Activated naive CD4-positive, alpha-beta T cell (primary cell): ENCODE data around the gene KCNJ9.

Experiments
- DNase-seq, 4 experiments: peaks; one replicate each; lab custom pipeline; 2025; lab: John Stamatoyannopoulos, UW

KCNJ9 gene

DNA sequence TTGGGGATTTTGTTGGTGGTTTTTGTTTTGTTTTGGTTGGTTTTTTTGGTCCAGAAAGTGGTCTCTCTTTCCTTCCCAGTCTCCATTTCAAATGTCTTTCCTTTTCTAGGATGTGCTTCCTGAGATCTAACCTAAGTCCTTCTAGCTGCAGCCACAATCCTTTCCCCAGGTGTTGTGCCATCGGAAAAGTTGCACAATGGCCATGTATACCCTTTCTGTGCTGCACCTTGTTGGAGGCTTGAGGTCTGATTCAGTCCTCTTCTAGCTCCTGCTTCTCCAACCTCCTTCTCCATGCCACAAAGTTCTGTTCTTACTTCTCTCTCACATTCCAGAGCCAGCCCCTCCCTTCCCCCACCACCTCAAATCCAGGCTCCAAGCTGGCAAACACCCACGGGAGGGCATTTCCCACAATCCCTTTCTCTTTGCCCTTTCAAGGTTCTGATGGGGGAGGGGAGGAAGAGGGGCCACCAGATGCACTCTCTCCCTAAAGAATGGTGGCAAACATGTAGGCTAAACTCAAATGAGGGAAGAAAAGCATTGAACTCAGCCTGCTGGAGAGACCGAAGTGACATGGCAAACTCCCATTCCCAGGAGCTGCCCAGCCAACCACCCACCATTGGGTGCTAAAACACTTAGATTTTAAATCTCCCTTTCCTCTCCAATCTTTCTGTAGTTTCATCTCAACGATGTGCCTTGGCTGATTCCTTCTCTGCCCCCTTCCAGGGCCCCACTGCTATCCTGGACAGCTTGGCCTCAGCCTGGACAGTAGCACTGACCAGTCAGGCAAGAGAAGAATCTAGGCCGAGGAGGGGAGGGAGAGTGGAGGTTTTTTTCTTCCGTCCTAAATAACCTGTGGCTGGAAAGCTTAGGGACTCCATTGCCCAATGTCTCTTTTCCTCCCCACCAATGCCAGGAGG, 14.3 kb upstream of the KCNJ9 start:
- no peak for DNase-seq

DNA sequence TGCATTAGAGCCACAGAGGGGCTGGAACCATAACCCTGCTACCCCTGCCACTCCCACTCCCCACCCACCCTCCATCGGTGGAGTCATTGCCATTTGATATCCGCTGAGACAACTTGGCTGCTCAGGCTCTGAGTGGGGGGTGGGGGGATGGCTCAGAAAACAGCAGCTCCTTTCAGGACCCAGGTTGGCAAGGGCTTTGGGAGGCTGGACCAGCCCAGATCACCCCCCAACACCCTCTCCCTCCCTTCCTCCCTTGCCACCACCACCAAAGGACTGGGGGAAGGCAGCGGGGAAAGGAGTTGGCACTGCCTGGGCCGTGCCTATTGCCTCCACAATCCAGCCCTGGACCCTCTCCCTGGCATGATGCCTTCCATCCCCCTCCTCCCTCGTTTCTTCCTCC, 13.1 kb upstream of the KCNJ9 start:
- DNase-seq, result no peak

DNA sequence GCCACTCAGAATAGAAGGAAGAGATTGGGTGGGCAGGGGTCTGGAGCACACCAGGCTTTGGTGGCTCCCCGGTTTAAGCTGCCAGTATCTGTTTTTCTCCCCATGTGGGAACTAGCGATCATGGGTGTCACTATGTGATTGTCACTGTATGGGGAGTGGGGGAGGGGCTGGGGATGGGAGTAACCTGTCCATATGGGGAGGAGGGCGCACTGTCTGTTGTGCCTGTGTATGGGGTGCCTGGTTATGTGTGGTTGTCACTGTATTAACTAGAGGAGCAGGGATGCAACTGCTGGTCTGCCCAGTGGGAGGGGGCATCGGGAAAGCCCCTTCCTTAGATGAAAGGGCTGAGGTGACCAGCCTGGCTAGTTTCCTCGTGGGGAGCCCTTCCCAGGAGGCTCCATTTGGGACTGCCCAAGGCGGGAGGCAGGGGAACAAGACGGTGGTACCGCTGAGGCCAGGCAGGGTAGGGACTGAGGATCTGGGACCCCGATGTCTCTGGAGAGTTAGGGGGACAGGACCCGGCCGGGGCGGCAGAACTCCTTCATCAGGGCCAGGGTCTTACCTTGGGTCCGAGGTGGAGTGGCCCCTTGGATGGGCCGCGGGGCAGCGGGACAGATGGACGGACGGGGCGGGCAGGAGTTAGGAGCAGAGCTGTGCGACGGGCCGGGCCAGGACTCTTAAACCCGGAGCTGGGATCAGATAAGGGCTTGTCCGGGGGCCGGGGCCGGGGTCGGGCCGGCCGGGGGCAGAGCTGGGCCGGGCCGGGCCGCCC, 11.7 kb upstream of the KCNJ9 start, which contains the start of gene KCNJ10:
Gene KCNJ10, minus strand, starts transcription at position 701 of the 772 bp plus-strand sequence. CDS start 27,628 bp downstream, outside the sequence.
- no peak for DNase-seq

DNA sequence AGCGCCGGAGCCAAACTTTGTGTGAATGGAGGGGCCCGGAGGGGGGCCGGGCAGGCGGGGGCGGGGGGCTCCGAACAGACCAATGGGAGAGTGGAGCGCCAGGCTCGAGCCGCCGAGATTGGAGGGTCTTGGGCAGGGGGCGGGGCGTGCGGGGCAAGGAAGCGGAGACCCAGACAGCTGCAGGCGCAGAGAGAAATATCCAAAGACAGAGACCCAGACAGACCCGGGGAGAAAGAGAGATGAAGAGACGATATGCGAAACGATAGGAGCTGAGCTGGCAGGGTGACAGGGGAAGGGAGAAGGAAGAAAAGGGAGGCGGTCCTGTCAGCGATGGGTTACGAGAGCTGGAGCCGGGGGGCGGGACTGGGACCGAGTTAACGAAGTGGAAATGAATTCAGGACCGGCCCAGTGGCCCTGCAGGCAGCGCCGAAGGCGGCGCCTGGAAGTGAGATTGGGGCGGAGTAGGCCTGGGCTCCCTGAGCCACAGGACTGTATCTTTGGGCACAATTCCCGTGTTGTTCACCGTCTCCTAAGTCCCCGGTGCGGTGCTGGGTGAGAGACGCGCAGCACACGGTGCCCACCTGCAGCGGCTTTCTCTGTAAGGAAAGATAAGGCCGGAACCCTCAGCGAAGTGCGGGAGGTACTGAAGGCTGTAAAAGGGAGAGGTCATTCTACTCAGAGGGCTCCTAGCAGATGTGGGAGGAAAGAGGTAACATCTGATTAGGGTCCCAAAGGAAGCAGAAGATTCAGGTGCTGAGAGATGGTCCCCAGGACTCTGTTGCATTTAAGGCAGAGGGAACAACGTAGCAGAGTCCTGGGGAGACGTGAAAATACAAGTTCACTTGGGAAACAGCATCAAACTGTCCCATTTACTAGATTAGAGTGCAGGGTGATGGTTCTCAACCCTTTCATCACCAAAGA, 10.8 kb upstream of the KCNJ9 start:
- peak; percentile 20 to 78 (median 45) for DNase-seq

GRCh38 chr1:160071289-160071688, 10.0 kb upstream of the KCNJ9 start:
- DNase-seq, result no peak

- DNase-seq, result no peak
Observed at GRCh38 chr1:160074865-160075264, 6.5 kb upstream of the KCNJ9 start.

DNA sequence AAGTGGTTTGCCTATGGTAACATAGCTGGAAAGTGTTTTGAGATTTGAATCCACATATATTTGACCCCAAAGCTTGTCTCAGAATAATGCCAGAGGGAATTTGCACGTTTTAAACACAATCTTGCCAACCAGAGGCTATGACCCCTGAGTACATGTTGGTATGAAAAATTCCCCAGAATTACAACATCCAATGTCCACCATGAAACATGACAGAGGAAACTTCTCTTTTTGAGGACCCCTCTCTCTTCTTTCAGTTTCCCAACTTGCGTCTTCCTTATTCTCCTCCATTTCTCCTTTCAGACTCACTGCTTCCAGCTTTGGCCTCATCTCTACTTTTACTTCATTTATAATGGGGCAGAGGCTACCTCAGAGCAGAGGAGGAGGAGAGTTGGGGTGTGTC, 5.5 kb upstream of the KCNJ9 start:
- DNase-seq, result no peak

- no peak for DNase-seq
Observed at GRCh38 chr1:160076295-160076694, 5.0 kb upstream of the KCNJ9 start.

DNA sequence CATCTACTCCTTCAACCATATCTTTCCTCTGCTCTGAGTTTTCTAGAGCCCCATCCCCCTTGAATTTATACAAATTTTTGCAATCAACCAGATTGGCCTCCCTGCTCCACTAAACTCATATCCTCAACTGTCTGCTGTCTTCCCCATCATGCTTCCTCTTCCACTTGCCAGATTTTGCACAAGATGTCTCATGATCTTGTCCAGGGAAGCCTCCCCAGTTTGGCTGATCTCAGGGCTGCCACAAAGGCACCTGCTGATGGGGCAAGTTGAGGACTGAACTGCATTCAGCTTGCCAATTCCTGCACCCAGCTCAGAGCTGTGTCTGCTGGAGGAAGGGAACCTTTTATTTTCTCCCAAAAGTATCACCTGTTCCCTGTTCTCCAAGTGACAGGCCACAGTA, 3.9 kb upstream of the KCNJ9 start:
- DNase-seq, result no peak

DNA sequence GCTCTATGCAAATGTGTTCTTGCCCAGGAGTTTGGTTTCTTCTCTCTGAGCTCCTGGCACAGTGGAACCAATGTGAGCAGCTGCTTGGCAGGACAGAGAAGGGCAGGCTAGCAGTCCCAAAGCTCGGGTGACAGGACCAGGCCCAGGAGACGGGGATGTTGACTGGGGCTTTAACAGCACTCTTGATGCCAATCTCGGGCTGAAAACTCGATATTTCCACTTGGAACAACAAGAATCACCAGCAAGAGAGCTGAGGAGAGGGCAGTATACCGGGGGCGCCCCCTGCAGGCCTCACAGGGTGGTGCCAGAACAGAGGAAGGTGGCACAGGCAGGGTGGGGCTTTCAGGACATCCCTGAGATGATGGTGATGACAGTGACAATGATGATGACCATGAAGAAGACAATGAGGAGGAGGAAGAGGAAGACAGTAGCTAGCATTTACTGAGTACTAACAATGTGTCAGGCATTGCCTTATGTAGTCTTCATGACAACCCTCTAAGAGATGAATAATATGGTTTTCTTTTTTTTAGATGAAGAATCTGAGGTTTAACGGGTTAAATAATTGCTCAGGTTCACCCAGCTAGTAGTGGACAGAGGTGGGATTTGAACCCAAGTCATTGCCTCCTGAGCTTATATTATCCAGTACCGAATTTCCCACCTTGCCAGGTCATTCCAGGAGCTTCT, 2.7 kb upstream of the KCNJ9 start:
- peak in 2 of 4 experiments; percentile 15 to 45 for DNase-seq

DNA sequence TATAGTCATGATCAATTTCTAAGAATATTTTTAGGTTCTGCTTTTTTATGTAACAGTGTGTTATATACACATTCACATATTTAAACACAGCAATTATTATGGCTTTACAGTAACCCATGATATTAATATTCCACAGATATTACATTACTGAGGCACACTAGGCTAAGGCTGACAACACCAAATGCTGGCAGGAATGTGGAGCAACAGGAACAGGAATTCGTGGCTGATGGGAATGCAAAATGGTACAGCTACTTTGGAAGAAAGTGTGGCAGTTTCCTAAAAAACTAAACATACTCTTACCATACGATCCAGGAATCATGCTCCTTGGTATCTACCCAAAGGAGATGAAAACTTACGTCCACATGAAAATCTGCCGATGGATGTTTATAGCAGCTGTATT, 1.9 kb upstream of the KCNJ9 start:
- DNase-seq, result no peak

DNA sequence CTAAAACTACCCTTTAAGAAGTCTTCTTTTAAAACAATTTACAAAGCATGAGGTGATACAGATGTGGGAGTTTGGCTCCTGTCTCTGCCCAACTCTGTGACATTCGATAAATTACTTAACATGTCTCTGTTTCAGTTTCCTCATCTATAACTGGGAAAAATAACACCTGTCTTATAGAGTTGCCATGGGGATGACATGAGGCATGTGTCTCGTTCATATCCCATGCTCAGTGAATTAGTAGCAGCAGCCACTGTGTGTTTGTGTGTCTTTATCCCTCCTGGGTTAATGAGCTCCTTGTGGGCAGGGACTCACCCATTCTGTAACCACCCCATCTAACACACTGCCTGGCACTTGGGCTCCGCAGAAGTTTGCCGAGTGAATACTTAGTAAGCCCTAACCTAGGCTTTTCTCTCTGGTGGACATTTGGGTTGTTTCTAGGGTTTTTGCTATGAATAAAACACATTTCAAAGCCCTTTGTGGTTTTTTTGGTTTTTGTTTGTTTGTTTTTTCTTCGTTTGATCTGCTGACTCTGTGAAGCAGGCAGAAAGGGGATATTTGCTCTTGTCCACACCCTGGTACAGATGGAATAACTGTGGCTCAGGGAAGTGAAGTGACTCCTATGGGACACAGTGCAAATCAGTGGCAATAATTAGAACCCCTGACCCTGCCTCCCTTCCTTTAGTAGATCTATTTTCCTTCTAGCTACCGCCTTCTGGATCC, 797 bp upstream of the KCNJ9 start:
- DNase-seq, result no peak

DNA sequence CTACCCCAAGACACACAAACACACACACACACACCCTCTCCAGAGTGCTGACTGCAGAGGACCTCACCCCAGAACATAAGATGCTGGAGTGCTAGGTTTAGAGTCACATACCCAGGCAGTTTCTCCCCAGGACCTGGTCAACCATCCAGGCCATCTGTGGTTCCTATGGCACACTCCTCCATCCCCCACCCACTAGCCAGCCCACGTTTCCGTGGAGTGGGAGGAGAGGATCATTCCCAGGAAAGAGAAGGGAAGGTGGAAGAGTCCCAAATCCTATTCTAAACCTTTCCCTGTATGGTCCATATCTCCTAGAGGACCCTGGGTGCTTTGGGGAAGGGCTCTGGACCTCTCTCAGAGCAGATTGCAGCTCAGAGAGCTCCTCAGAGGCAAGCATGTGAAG, 1.1 kb downstream of the KCNJ9 start:
- DNase-seq, result no peak

GRCh38 chr1:160082926-160083325, 1.6 kb downstream of the KCNJ9 start:
- DNase-seq, result no peak

DNA sequence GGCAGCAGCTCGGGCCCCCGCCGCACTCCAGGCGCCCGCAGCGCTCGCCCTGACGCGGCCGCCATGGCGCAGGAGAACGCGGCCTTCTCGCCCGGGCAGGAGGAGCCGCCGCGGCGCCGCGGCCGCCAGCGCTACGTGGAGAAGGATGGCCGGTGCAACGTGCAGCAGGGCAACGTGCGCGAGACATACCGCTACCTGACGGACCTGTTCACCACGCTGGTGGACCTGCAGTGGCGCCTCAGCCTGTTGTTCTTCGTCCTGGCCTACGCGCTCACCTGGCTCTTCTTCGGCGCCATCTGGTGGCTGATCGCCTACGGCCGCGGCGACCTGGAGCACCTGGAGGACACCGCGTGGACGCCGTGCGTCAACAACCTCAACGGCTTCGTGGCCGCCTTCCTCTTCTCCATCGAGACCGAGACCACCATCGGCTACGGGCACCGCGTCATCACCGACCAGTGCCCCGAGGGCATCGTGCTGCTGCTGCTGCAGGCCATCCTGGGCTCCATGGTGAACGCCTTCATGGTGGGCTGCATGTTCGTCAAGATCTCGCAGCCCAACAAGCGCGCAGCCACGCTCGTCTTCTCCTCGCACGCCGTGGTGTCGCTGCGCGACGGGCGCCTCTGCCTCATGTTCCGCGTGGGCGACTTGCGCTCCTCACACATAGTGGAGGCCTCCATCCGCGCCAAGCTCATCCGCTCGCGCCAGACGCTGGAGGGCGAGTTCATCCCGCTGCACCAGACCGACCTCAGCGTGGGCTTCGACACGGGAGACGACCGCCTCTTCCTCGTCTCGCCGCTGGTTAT, 2.8 kb downstream of the KCNJ9 start:
- peak; percentile 21 to 71 (median 50) for DNase-seq

GRCh38 chr1:160084771-160085321, 3.5 kb downstream of the KCNJ9 start:
- no peak for DNase-seq

GRCh38 chr1:160085686-160086455, 4.5 kb downstream of the KCNJ9 start:
- peak; percentile 56 to 77 (median 70) for DNase-seq

- DNase-seq, result no peak
Observed at GRCh38 chr1:160086456-160086892, 5.1 kb downstream of the KCNJ9 start.
